Rectal smooth muscle tissue (tissue), 1 donor: Measurements from ENCODE around the gene OR2A25.

Experiments used
- H3K27ac ChIP-seq: one replicate; pipeline ENCODE4 v1.7.0; 2013; ENCODE audit warnings: low read depth, low read length, inconsistent platforms
- H3K27me3 ChIP-seq: one replicate; pipeline ENCODE4 v1.7.0; 2013; ENCODE audit warnings: low read length; ENCODE audit not compliant: control insufficient read depth, insufficient read depth
- H3K36me3 ChIP-seq: one replicate; pipeline ENCODE4 v1.7.0; 2013; ENCODE audit warnings: low read length; ENCODE audit not compliant: control insufficient read depth, insufficient read depth
- H3K4me1 ChIP-seq: one replicate; pipeline ENCODE4 v1.7.0; 2013; ENCODE audit warnings: low read length; ENCODE audit not compliant: control insufficient read depth, insufficient read depth
- H3K4me3 ChIP-seq: one replicate; pipeline ENCODE4 v1.7.0; 2013; ENCODE audit warnings: low read length
- H3K9ac ChIP-seq: one replicate; pipeline ENCODE4 v1.7.0; 2013; ENCODE audit warnings: low read length

The OR2A25 gene

DNA sequence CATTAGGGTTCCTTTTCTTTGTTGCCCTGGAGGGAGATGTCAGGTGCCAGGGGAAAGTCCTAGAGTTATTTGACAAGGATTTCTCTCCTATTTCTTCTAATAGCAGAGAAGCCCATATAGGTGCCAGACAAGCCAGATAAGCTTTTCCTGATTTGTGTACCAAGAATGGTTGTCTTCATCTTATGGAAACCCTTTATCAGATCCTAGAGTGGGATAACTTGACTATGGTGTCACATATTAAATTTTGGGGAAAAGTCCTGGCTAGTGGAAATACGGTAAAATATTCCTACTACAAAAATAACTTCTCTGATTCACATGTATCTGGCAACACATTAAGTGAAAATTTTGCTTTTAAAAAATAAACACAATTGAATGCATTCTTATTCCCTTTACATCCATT is 17.6 kb downstream of the OR2A25 start:
- H3K36me3 ChIP-seq: no peaks in the 10 kb centered on the region
- H3K4me1 ChIP-seq: no peaks in the 10 kb centered on the region
- no peak overlapping the region for H3K4me3 ChIP-seq
- H3K27ac ChIP-seq: no peak overlapping the region
- H3K27me3 ChIP-seq: no peaks in the 10 kb centered on the region
- H3K9ac ChIP-seq: no peak overlapping the region

DNA sequence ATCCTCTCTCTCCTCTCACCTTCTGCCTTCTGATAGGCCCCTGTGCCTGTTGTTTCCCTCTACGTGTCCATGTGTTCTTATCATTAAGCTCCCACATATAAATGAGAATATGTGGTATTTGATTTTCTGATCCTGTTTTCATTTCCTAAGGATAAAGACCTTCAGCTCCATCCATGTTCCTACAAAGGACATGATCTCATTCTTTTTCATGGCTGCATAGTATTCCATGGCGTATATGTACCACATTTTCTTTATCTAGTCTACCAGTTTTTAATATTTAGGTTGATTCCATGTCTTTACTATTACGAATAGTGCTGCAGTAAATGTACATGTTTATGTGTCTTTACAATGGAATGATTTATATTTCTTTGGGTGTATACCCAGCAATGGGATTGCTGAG is 21.1 kb downstream of the OR2A25 start:
- no peak overlapping the region for H3K27ac ChIP-seq
- H3K27me3 ChIP-seq: no peaks in the 10 kb centered on the region
- no peaks in the 10 kb centered on the region for H3K4me1 ChIP-seq
- no peak overlapping the region for H3K4me3 ChIP-seq
- no peak overlapping the region for H3K9ac ChIP-seq
- no peaks in the 10 kb centered on the region for H3K36me3 ChIP-seq

DNA sequence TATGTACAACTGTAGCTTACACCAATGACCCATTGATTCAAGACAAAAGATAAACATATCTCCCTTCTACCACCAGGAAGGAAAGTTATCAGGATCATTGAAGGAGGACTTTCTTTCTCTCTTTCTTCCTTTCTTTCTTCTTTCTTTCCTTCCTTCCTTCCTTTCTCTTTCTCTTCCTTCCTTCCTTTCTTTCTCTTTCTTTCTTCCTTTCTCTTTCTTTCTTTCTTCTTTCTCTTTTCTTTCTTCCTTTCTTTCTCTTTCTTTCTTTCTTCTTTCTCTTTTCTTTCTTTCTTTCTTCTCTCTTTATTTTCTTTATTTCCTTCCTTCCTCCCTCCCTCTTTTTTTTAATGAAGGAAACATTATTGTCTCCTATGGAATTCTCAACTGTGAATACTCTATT is 29.2 kb downstream of the OR2A25 start:
- no peaks in the 10 kb centered on the region for H3K27me3 ChIP-seq
- no peak overlapping the region for H3K27ac ChIP-seq
- no peaks in the 10 kb centered on the region for H3K4me1 ChIP-seq
- H3K36me3 ChIP-seq: no peaks in the 10 kb centered on the region
- H3K4me3 ChIP-seq: no peak overlapping the region
- no peak overlapping the region for H3K9ac ChIP-seq

DNA sequence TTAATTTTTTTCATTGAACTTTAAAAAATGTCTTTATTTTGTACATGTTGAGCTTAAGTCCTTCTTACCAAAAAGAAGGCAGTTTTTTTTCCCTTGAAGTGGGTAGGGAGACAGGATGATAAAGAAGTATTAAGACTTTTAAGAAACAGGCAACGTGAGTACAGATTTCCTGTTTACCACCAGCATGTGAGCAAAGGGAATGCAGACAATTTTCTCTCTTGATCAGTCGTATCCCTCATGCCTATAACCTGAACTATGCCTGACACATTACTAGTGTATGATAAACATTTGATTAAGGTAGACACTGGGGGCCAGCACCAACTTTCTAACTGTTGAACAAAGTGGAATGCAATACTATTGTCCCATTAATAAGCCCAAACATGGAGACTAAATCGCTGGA is 31.0 kb downstream of the OR2A25 start:
- no peak overlapping the region for H3K27ac ChIP-seq
- no peaks in the 10 kb centered on the region for H3K4me1 ChIP-seq
- no peak overlapping the region for H3K4me3 ChIP-seq
- no peaks in the 10 kb centered on the region for H3K27me3 ChIP-seq
- H3K36me3 ChIP-seq: no peaks in the 10 kb centered on the region
- H3K9ac ChIP-seq: no peak overlapping the region

DNA sequence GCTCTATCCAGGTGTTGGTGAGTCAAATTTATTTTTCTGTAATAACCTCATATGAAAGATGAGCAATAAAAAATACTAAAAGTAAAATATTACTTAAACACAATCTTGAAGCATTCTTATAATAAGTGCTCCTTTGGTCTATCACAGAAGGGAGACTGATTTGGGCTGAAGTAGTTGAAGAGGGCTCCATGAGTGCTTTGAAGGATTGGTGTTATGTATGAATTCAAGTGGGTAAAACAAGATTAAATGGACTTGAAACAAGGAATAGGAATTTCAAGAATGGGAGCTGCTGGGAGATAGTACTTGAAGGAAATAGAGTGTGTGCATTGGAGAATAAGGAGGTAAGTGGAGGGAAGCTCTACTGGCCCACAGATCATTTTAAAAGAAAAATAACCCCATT is 32.4 kb downstream of the OR2A25 start:
- Histone ChIP-seq H3K9ac (no peak overlapping the region), H3K27ac (no peak overlapping the region), H3K4me3 (no peak overlapping the region), H3K36me3 (no peaks in the 10 kb centered on the region), H3K27me3 (no peaks in the 10 kb centered on the region), H3K4me1 (no peaks in the 10 kb centered on the region)

DNA sequence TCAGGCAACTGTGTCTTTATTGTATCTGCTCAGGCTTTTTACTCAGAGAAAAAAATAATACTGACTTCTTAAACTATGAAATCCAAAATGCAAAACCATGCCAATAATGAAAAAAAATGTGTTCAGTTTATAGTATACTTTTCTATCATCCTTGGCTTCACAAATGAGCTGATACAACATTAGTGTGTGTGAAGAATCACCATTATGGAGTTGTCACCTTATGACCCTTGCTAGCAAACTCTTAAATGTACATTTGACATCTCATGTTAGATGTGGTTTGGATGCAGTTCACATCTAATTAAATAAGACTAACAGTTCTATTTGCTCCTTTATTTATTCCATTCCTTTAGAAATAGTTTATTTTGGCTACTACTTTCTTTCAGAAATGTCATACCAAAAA is 35.6 kb downstream of the OR2A25 start:
- Histone ChIP-seq H3K27ac (no peak overlapping the region), H3K9ac (no peak overlapping the region), H3K4me3 (no peak overlapping the region), H3K4me1 (no peaks in the 10 kb centered on the region), H3K27me3 (no peaks in the 10 kb centered on the region), H3K36me3 (no peaks in the 10 kb centered on the region)

DNA sequence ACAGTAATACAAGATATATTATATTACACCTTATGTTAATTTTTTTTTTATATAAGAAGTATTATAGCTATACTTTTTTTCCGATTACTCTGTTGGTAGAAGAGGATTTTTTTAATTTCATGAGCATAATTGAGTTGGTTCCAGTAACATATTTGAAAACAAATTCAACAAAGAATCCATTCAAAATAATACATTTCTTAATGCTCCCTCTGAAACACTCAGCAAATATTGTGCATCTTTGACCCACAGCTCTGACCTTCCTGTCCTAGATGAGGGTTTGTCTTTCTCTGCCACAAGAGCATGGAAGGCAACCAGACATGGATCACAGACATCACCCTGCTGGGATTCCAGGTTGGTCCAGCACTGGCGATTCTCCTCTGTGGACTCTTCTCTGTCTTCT is 39.7 kb downstream of the OR2A25 start, which contains the start of gene OR2A2:
Gene OR2A2, plus strand, starts transcription at position 301 of the 400 bp plus-strand sequence. Its CDS starts 0 bp downstream, at position 301.
- Histone ChIP-seq H3K4me3 (no peak within 1 kb of the TSS), H3K27me3 (no peaks in the 10 kb centered on the region), H3K27ac (no peak within 1 kb of the TSS), H3K9ac (no peak within 1 kb of the TSS), H3K4me1 (no peaks in the 10 kb centered on the region), H3K36me3 (no peaks in the 10 kb centered on the region)

DNA sequence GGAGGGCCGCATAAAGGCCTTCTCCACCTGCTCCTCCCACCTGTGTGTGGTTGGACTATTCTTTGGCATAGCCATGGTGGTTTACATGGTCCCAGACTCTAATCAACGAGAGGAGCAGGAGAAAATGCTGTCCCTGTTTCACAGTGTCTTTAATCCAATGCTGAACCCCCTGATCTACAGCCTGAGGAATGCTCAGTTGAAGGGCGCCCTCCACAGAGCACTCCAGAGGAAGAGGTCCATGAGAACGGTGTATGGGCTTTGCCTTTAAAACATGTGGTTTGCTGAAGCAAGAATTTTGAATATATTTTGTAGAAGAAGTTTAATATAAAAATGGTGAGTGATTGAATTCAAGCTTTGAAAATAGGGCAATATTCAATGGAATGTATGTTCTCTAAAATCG is 40.7 kb downstream of the OR2A25 start:
- Histone ChIP-seq H3K4me1 (no peaks in the 10 kb centered on the region), H3K27me3 (no peaks in the 10 kb centered on the region), H3K36me3 (no peaks in the 10 kb centered on the region), H3K9ac (no peak overlapping the region), H3K27ac (no peak overlapping the region), H3K4me3 (no peak overlapping the region)

DNA sequence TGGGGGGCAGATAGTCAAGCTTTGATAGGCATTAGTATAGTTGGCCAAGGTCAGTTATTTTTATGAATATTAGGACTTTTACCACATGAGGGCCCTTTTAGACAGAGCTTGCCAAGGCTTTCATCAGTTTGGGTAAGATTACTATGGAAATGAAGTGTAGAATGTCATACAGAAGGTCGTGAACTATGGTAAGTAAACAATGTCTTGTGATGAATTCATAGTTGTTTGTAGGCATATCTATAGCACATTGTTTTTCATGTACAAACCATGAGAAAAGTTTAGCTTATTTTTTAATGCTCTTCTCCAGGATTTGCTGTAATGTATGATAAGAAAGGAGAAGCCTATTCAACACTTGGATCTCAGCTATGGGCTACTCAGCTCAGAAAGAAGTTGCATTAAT is 44.0 kb downstream of the OR2A25 start:
- Histone ChIP-seq H3K27ac (no peak overlapping the region), H3K36me3 (no peaks in the 10 kb centered on the region), H3K27me3 (no peaks in the 10 kb centered on the region), H3K4me1 (no peaks in the 10 kb centered on the region), H3K9ac (no peak overlapping the region), H3K4me3 (no peak overlapping the region)

DNA sequence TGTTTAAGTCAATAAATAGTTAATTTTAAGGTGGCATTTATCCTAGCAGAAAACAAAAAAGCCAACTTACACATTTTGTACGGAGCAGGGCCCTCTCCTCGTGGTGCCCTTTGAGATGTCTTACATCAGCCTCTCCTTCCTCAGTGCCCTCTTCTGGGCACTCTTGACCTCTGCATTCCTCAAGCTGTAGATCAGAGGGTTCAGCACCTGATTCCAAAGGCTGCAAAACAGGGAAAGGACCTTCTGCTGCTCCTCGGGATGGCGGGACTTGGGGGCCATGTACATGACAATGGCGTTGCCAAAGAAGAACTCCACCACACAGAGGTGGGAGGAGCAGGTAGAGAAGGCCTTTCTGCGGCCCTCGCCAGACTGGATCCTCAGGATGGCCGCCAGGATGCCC is 48.7 kb downstream of the OR2A25 start:
- H3K27me3 ChIP-seq: no peaks in the 10 kb centered on the region
- no peak overlapping the region for H3K27ac ChIP-seq
- no peaks in the 10 kb centered on the region for H3K4me1 ChIP-seq
- no peak overlapping the region for H3K9ac ChIP-seq
- no peak overlapping the region for H3K4me3 ChIP-seq
- no peaks in the 10 kb centered on the region for H3K36me3 ChIP-seq

DNA sequence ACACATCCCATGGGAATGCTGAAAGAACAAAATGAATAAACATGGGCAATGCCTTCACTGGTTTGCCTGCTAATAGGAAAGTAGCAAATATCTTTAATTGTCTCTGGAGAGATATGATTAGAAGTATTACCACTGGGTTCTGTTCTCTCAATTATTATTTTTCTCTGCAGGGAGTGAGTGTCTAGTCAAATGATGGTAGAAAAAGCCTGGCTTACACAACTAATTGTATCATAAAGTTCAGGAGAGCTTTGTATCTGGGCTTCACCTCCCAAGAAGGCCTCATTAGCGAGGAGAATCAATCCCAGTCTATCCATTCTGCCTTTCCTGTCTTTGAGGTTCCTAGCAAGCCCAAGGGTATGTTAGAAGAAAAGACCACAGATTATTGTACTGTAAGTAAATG is 53.3 kb downstream of the OR2A25 start, which contains the start of gene OR2A14:
Gene OR2A14, plus strand, starts transcription at position 301 of the 400 bp plus-strand sequence. CDS start 5,937 bp downstream, outside the sequence.
- no peak within 1 kb of the TSS for H3K27ac ChIP-seq
- H3K36me3 ChIP-seq: no peaks in the 10 kb centered on the region
- no peak within 1 kb of the TSS for H3K4me3 ChIP-seq
- H3K9ac ChIP-seq: no peak within 1 kb of the TSS
- no peaks in the 10 kb centered on the region for H3K27me3 ChIP-seq
- no peaks in the 10 kb centered on the region for H3K4me1 ChIP-seq
